HG03066 (cell line): ENCODE measurements around the gene ABCC9.
"Not testable (repeated sequence)": the region's sequence is repeated elsewhere in the genome, so short reads cannot be mapped to it uniquely, and the experiment has no call there.

Experiments
- ATAC-seq: cut with Tn5 transposase; IDR thresholded peaks from one replicate; pipeline ENCODE4 v1.9.1; 2021; ENCODE audit warnings: low read depth; ENCODE audit not compliant: unreplicated experiment

Gene ABCC9

DNA sequence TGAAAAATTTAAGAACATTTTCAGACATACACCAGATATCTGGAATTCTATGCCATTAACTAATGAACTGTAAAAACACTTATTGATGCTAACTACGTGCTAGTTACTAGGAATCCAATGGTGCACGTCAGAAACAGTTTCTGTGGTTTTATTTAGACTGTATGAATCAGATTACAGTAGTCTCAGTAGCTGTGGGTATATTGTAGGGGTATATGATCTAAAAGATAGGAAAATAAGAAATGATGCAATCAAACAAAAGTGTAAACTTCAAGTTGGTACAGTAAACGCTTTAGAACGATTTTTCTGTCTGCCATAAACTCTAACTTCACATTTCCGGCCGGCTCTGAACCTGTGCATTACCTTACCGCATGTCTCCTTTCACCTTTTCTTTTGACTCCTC, 2.3 kb downstream of the ABCC9 start:
- no peak for ATAC-seq

DNA sequence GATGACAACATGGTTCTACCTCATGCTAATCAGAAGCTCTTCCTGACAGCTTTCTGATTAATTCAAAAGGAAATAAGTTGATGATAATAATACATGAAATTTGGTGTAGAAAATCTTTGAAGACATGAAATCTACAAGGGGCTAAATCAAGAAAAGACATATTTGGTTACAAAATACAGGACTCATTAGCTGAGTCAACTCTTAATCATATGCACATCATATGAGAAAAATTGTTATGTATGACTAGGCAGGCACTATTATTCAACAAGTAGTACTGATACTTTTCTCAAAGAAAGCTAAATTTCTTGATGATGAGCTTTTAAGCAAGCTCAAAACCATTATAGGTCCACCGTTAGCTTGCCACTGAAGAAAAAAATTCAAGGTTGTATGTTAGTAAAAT, 7.1 kb downstream of the ABCC9 start:
- no peak for ATAC-seq

DNA sequence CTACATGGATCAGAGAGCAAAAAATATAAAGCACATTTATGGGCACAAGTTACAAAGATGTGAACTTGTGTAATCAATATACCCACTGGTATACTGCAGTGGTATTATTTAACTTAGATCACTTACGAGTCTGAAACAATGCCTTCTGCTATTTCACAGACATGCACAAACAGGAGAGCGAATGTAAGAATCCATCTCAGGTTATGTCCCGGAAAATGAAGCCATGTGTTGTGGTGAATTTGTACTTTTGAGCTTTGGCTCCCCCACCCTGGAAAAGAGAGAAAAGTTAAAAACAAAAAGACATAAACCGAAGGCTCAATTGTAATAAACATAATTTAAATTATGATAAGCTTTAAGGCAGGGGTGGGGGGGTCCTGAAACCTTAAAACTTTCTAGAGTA, 7.6 kb downstream of the ABCC9 start:
- ATAC-seq = no peak

DNA sequence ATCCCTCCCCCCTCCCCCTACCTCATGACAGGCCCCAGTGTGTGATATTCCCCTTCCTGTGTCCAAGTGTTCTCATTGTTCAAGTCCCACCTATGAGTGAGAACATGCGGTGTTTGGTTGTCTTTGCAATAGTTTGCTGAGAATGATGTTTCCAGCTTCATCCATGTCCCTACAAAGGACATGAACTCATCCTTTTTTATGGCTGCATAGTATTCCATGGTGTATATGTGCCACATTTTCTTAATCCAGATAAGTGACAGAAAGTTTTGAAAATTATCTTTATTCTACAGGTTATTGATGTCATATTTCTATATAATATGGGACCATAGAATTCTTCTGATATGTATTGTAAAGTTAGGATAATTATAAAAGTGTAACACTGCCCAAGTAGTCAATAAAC, 11.3 kb downstream of the ABCC9 start:
- ATAC-seq = not testable (repeated sequence)

DNA sequence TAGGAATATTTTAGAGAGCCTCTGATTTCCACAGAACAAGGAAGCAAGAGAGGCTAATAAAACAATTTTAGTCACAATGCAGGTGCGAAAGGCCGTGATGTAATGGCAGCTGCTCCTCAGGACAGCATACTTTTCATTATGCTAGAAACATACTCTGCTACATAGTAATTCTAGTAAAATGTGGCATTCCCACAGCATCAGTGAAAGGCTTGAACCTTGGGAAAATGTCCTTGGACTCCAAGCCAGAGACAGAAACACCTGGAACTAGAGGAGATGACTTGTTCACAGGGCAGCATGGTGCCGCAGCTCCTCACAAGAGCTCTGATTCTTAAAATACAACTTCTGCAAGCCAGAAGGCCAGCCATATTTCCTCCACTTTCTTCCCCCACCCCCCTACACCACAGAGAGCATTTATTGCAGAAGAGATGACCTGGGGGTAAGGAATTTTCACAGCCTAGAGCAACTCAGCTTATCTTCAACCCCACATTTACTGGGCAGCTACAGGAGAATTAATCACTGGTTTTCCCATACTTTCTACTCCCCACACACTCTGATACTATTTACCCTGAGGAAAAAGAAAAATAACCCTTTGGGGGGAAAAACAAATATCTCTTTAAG, 15.8 kb downstream of the ABCC9 start:
- no peak for ATAC-seq

DNA sequence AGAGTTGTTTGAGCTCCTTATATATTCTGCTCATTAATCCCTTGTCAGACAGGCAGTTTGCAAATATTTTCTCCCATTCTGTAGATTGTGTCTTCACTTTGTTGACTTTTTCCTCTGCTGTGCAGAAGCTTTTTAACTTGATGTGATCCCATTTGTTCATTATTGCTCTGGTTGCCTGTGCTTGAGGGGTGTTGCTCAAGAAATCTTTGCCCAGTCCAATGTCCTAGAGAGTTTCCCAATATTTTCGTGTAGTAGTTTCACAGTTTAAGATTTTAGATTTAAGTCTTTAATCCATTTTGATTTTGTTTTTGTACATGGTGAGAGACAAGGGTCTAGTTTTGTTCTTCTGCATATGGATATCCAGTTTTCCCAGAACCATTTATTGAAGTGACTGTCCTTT, 19.8 kb downstream of the ABCC9 start:
- ATAC-seq = no peak

DNA sequence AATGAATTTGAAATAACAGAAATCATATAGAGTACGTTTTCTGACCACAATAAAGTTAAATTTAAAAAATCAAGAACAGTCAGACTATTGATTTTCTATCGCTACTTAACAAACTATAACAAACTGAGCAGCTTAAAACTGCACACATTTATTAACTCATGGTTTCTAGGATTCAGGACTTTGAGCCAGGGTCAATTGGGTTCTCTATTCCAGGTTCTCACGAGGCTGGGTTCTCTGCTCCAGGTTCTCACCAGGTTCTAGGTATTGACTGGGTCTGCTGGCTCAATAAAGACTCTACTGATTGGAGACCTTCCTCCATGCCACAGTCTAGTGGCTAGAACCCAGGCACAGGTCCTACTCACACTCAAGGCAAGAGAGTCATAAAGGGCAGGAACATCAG, 22.8 kb downstream of the ABCC9 start:
- no peak for ATAC-seq

DNA sequence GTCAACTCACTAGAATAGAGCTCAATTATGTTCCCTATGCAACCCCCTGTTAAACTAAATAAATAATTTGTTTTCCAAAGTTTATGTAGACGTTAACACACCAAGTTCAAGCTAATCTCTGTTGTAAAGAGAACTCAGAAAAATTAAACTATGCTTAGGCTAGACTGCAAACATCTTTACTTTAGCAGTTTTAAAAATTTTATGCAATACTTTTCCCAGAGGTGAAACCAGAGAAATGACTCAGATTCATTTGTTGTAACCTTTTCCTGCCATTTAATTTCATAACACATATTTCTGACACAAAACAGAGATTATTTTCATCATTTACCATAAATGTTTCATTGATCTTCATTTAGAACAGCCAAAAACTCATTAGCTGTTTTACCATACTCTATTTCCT, 27.4 kb downstream of the ABCC9 start:
- ATAC-seq = no peak

DNA sequence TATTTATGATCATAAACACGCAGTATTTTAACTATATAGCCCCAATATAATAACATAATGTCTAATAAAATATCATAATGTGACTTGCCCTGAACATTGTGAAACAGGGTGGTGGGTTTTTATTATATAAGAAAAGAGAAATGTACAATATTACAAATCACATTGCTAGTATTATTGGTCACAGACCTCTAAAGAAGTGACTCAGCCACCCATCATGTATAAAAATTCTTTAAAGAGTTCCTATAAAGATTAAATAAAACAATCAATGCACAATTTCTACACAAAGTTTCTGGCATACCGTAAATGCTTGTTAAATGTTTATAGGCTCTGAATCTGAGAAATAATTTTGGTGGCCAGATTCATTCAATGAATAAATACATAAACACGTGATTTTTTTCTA, 28.9 kb downstream of the ABCC9 start:
- no peak for ATAC-seq

DNA sequence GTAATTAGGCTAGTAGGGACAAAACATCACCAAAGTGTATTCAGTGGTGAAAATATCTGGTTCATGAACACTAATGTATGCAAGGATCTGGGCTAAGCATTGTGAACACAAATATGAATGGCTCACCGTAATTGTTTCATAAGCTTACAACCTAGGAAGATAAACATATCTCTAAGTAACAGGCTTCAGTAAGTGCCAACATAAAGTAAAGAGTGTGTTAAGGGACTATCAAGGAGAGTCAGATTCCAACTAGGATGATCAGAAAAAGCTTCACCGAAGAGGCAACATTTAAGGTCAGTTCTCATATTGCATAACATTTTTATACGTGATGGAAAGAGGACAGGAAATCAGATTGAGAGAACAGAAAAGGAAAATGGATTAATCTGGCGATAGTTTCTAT, 29.4 kb downstream of the ABCC9 start:
- ATAC-seq = no peak

DNA sequence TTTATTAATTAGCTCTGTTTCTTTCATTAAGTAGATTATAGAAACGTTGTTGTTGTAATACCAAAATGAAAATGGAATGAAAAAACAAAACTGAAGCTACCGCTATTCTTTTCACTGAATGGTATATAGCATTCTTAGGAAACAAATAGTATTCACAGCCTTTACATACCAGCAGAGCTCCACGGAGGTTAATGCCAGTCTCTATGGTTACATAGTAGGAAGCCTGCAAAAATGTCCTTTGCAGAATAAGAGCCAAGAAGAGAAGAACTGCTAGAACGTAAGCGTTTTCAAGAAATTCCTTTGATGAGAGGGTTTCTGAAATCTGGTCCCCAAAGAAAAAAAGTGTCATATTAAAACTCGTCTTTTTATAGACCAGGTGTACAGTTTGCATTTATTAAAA, 30.6 kb downstream of the ABCC9 start:
- ATAC-seq = no peak

DNA sequence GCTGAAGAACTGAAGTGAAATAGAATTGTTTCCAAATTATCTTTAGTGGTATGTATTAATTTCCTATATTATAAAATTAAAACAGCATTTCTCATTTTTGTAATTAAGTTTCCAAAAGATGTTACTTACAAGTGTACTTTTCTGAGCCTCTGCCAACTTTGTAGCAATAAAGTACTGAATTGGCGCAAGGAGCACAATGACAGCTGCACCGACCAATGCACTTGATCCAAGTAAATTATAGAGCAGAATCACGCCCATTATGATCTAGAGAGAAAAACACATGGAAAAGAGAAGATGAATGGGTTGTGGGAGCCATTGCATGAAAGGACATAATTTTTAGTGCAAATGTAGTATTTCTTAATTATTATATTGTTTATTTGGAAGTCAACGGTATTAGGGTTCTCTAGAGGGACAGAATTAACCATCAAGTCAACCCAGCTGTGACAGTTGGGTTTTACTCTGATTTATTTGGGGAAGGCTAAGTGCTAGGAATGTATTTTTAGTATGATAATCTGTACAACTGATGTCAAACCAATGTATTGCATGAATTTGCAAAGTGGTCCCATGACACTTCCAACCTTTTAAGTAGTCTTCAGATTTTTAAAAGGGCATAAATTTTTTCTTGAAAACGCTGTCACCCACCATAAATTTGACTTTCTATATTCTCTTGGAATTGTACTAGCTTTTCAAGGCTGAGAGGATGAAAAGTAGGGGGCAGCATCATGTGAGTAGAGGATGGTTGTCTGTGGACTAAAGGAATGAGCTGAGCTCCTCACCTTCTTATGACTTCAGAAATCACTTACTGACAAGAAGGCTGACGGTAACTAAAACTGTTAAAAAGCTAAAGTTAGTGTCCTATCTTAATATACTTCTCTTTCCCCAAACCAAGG, 33.0 kb downstream of the ABCC9 start:
- no peak for ATAC-seq

DNA sequence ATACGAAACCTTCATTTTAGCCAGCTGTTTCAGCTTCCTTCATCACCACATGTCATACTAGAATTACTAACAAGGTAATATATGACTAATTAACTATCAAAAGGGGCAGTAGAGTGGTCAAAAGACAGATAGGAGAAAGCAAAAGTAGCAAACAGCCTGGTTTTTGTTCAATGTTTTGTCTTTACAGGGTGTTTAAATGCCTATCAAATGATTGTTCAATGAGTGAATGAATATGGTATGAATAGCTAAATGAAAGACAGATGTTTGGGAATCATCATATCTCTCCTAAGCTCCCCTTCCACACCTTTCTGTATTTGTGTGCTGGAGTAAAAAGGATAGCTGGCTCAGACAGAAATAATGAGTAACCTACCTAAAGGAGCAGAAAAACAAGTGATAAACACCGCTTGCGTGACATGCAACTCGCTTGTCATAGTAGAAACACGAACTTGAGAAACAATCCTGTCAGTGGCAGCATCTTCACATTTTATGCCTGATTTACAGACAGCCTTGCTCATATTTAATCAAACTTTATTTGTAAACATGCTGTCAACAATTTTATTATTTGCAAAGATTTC, 34.2 kb downstream of the ABCC9 start:
- no peak for ATAC-seq

DNA sequence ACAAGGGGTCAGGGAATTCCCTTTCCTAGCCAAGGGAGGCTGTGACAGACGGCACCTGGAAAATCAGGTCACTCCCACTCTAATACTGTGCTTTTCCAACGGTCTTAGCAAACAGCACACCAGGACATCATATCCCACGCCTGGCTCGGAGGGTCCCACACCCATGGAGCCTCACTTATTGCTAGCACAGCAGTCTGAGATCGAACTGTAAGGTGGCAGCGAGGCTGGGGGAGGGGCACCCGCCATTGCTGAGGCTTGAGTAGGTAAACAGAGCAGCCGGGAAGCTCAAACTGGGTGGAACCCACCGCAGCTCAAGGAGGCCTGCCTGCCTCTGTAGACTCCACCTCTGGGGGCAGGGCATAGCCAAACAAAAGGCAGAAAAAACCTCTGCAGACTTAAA, 41.7 kb downstream of the ABCC9 start:
- not testable (repeated sequence) for ATAC-seq

DNA sequence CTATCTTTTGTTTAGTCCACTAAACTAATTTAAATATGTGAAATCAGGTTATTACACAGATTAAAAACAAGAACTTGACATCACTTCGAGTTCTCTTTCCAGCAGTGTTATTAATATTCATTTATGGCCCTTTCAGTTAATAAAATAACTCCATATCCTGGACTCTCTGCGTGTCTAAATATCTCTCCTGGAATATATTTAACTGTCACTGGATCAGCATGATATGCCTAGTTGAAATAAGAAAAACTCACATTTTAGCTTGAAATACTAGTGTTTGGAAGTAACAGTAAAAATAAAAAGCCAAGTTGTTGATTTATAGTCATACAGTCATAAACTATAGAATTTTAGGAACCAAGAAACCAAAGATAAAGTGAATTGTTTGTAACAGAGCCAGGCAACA, 45.6 kb downstream of the ABCC9 start:
- ATAC-seq = no peak

DNA sequence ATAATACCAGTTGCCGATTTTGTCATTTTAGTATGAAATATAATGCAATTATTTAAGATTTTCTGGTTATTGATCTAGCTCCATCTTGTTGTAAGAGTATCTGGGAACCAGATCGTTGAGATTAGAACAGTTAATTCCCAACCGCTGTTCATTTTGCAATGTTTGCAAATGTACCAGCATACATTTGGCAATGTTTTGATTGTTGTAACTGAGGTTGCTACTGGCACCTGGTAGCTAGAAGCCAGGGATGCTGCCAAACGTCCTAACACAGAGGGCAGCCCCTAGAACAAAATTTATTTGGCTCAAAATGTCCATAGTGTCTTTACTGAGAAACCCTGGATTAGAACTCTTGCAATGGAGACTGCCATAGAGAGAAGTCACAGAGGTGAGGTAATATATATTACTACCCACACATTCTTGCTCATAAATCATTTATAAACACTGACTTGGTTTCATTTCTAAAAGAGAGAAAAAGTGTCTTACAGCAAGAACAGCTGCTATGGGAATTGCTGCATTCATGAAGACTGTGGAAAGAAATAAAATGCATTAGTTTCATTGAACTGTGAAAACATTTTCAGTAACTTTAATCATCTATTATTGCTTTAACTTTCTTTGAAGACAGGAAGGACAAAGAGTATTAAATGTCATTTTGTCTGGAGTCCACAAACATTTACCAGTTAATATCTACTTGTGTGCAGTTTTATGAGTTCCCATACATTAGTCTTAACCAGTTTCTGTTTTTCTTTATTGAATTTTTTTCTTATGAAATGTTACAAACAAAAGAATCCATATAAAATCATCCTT, 46.2 kb downstream of the ABCC9 start:
- no peak for ATAC-seq

DNA sequence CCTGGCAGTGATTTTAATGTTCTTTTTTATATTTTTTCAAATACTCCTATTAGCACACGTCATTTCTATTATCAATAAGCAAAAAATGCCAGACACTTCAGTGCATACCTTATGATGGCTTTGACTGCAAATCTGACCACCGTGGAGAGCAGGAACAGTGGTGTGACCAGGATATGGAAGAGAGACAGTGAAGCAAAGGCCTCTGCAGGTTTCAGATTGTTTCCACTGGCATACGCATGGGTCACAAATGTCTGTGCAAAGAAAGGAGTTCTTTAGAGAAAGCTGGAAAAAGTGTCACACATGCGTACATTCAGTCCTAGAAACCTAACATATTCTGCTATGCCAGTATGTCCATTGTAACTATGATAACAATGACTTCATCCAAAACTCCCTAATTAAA, 47.3 kb downstream of the ABCC9 start:
- no peak for ATAC-seq

DNA sequence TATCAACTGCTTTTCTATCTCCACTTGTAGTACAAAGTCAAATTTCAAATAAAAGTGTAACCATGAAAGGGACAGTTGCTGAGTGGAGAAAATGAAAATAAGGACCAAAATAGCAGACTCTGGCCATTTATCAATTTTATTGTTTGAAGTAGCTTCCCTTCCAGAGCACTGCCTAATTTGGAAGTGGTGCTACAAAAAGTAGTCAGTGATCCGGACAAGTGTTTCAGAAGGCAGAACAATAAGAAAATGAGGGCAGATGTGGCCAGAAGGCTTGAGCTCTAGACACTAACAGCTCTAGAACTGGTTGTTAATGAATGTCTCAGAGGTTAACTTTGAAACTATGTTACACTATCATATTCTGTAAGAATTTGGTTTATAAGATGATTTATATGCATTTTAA, 48.9 kb downstream of the ABCC9 start:
- no peak for ATAC-seq

DNA sequence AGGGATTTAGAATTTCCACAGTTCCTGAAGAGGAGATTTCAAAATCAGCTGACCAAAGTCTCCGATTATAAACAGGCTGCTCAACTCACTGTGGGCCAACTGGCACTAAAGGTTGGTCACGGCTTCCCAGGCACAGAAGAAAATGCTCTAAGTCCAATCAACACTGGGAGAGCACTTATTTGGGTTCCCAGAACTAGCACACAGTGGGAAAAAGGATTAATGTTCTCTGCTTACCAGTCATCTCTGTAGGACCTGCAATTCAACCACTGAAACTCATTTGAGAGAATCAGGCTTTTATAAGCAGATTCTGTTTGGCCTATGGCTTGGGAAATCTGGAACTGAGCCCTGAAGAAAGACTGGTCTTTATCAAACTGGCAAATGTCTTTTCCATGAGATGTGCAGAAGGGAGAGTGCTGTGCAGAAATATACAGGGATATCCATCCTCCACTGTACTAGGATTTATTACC, 49.4 kb downstream of the ABCC9 start:
- no peak for ATAC-seq

DNA sequence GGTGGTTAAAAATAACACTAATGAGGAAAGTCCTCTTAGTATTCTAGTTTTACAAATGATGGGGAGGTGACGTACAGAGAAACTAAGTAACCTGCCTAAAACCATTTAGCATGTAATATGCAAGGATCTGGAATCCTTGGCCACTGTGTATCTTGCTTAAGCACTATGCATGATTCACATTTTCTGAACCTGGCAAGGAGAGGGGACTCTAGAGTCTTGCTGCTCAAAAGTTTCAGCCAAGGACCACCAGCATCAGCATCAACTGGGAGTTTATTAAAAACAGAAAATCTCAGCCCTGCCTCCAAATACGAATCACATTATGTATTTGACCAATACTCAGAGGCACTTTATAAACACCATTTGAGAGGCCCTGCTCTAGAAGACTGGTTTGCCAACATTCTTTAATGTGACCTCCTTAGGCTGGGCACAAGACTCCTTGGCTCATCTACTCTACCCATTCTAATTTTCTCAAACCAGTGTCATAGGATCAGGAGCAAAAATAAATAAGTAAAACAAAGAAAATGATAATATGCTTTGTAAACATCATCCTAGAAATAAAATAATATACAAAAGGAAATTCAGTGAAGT, 52.9 kb downstream of the ABCC9 start:
- ATAC-seq = no peak

DNA sequence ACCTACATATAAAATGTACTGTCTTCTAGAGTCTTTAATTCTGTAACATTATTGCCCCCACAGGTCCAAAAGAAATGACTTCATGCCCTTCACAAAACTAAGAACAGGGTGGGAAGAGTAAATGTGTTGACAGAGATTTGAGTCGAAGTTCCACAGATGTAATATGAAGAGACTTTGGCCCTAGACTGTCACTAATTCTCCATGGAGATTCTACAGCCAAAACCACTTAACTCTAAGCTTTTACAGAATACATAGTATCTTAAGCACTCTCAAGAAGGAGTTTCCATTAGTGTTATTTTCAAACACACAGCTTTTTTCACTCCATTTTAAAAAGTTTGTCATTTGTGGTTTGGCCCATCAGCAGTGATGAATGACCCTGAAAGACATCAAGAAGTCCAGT, 56.3 kb downstream of the ABCC9 start:
- no peak for ATAC-seq
